Right cardiac atrium (tissue), 5 donors: ENCODE results near the gene RASGEF1C. TPM values are rescaled to one million over a fixed set of nuclear protein-coding genes. Genes with fewer than 3 reads are reported as not detected.
"Not testable (repeated sequence)": the region's sequence is repeated elsewhere in the genome, so short reads cannot be mapped to it uniquely, and the experiment has no call there.

Experiments used
- ATAC-seq, 2 donors: fragments of 200-7000 bp; cut with Tn5 transposase; one replicate each; pipeline versions ENCODE4 v1.8.0 to v1.9.1; 2020; ENCODE audit warnings: moderate library complexity in 2 of 2, mild to moderate bottlenecking in 1 of 2
- DNase-seq, 3 donors: peaks; one replicate each; pipeline ENCODE4 v3.0.0-alpha.2; 2020
- H3K27ac ChIP-seq: one replicate; pipeline ENCODE4 v1.5.1; 2013; ENCODE audit warnings: mild to moderate bottlenecking, low read length, control low read depth, moderate library complexity
- H3K27me3 ChIP-seq: one replicate; pipeline ENCODE4 v1.6.1; 2013; ENCODE audit not compliant: control insufficient read depth, insufficient read depth
- H3K4me1 ChIP-seq: one replicate; pipeline ENCODE4 v1.6.1; 2013; ENCODE audit warnings: low read length; ENCODE audit not compliant: control insufficient read depth, insufficient read depth
- H3K4me3 ChIP-seq: one replicate; pipeline ENCODE4 v1.5.1; 2013; ENCODE audit warnings: low read length, control low read depth
- H3K9me3 ChIP-seq: one replicate; pipeline ENCODE4 v1.6.1; 2013; ENCODE audit warnings: low read length; ENCODE audit not compliant: control insufficient read depth
- WGBS: extraction: QIAGEN DNeasy Blood & Tissue Kit; methylation state at CpG from one replicate; pipeline ENCODE4 v1.1.7; 2013; 5-methylcytosine and 5-hydroxymethylcytosine counted together
- intact Hi-C, 4 donors: fragments of 100-400 bp; cut with DNase I; formaldehyde crosslinking; loops; one replicate each; pipeline versions ENCODE4 v1.11.0 to v1.14.0; 2022 to 2023
- polyA plus RNA-seq: library from polyadenylated mRNA; stranded (reverse); fragments of 200-250 nt; gene quantifications from one replicate; pipeline ENCODE4 v1.2.3, GENCODE V29; 2013
- total RNA-seq, 4 donors: library from RNA; stranded (reverse); fragmentation: NEBNext Ultra II Directional; extraction: Animal tissue kit (Norgen Biotek cat#: 25700); gene quantifications; one replicate each; pipeline ENCODE4 v1.2.1, GENCODE V29; 2021
- donor health status: healthy with polysubstance abuse.
- donor health status: DM: no; HTN: yes; CAD: no.
- donor health status: DM: no; HTN: no; CAD: no.
- donor health status: DM: no; HTN: yes; CAD: no; lungs with severe emphysema.
- donor health status: DM: yes; HTN: yes; CAD: no.

RASGEF1C gene
- total and polyA plus RNA-seq, 5 donors = 0.39 to 0.82 (median 0.54) TPM

GRCh38 chr5:180210961-180211760 lies 2.1 kb upstream of the RASGEF1C start:
- no peaks in the 10 kb centered on the region for H3K9me3 ChIP-seq
- no peaks in the 10 kb centered on the region for H3K4me1 ChIP-seq
- WGBS = 88% methylated on average over 16 of the region's 16 CpGs
- ATAC-seq (no peak), DNase-seq (no peak)
- no peaks in the 10 kb centered on the region for H3K27me3 ChIP-seq
- no peak overlapping the region for H3K4me3 ChIP-seq
- intact Hi-C loops = no loop called here
- no peak overlapping the region for H3K27ac ChIP-seq

DNA sequence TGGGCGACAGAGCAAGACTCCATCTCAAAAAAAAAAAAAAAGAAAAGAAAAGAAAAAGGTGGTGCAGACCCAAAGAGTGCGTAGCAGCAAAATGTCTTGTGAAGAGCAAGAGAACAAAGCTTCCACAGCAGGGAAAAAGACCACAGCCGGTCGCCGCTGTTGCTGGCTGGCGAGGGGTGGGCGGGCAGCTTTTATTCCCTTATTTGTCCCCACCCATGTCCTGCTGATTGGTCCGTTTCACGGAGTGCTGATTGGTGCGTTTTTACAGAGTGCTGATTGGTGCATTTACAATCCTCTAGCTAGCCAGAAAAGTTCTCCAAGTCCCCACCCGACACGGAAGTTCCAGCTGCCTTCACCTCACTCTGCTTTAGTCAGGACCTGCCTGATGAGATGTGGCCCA lies 1.1 kb upstream of the RASGEF1C start:
- H3K4me3 ChIP-seq, intact Hi-C loops, H3K27ac ChIP-seq, DNase-seq, H3K27me3 ChIP-seq, H3K4me1 ChIP-seq, ATAC-seq, H3K9me3 ChIP-seq: not testable (repeated sequence)
- WGBS = 94% methylated on average over 12 of the region's 12 CpGs

- Histone ChIP-seq H3K27me3 (no peaks in the 10 kb centered on the region), H3K9me3 (no peaks in the 10 kb centered on the region), H3K27ac (no peak overlapping the region), H3K4me3 (peak overlapping the region; percentile 74), H3K4me1 (no peaks in the 10 kb centered on the region)
- 3% methylated on average over 65 of the region's 65 CpGs for WGBS
- DNase-seq = no peak
- no peak for ATAC-seq
- intact Hi-C loops = no loop called here
These were observed 453 bp downstream of the RASGEF1C start for GRCh38 chr5:180208435-180209081.

GRCh38 chr5:180208038-180208434 lies 975 bp downstream of the RASGEF1C start:
- Histone ChIP-seq H3K27me3 (no peaks in the 10 kb centered on the region), H3K27ac (no peak overlapping the region), H3K9me3 (no peaks in the 10 kb centered on the region), H3K4me1 (no peaks in the 10 kb centered on the region), H3K4me3 (peak overlapping the region; percentile 74)
- intact Hi-C loops = no loop called here
- ATAC-seq (no peak), DNase-seq (no peak)
- 32% methylated on average over 14 of the region's 14 CpGs for WGBS

DNA sequence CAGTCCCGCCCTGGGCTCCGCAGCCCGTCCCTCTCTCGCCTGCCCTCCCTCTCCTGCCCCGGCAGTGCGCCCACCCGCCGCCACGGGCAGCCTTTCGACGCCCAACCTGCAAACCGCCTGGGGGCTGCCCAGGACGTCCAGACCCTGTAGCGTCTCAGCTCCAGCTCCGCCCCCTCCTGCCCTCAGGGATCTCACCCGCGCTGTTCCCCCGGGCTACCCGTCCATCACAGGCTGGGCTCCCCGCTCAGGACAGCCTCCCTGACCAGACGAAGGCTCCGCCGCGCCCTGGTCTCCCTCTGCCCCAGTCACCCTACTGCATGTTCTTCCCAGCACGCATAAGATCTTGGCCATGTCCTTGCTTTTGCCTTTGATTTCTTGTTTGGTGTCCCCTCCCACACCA lies 1.4 kb downstream of the RASGEF1C start:
- ATAC-seq (no peak), DNase-seq (no peak)
- H3K9me3 ChIP-seq = no peaks in the 10 kb centered on the region
- H3K27ac ChIP-seq = no peak overlapping the region
- H3K4me1 ChIP-seq = no peaks in the 10 kb centered on the region
- no peaks in the 10 kb centered on the region for H3K27me3 ChIP-seq
- intact Hi-C loops = no loop called here
- H3K4me3 ChIP-seq = no peak overlapping the region
- WGBS = 30% methylated on average over 25 of the region's 25 CpGs

- Histone ChIP-seq H3K4me3 (no peak overlapping the region), H3K9me3 (no peaks in the 10 kb centered on the region), H3K4me1 (no peaks in the 10 kb centered on the region), H3K27me3 (no peaks in the 10 kb centered on the region), H3K27ac (no peak overlapping the region)
- ATAC-seq (no peak), DNase-seq (no peak)
- WGBS = 83% methylated on average over 11 of the region's 11 CpGs
- intact Hi-C loops = no loop called here
These were observed 2.0 kb downstream of the RASGEF1C start for GRCh38 chr5:180206993-180207392.

DNA sequence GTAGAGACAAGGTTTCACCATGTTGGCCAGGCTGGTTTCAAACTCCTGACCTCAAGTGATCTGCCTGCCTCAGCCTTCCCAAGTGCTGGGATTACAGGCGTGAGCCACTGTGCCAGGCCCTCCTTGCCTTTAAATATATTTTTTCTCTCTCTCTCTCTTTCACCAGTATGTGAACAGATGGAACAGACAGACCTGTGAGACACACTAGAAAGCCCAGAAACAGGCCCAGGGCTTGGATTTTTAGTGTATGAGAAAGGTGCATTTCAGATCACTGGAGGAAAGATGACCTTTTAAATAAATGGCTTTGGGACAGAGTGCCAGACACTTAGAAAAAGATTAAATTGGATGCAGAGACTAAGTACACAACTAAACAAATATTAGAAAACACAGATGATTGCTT lies 3.1 kb downstream of the RASGEF1C start:
- no peaks in the 10 kb centered on the region for H3K9me3 ChIP-seq
- H3K27me3 ChIP-seq = no peaks in the 10 kb centered on the region
- H3K4me1 ChIP-seq = no peaks in the 10 kb centered on the region
- ATAC-seq = no peak
- no peak overlapping the region for H3K4me3 ChIP-seq
- no peak for DNase-seq
- no peak overlapping the region for H3K27ac ChIP-seq
- 78% methylated on average over 1 of the region's 1 CpG for WGBS
- intact Hi-C loops = no loop called here

- H3K27me3 ChIP-seq = no peaks in the 10 kb centered on the region
- intact Hi-C loops = no loop called here
These were observed 4.7 kb downstream of the RASGEF1C start for GRCh38 chr5:180204276-180204819.

DNA sequence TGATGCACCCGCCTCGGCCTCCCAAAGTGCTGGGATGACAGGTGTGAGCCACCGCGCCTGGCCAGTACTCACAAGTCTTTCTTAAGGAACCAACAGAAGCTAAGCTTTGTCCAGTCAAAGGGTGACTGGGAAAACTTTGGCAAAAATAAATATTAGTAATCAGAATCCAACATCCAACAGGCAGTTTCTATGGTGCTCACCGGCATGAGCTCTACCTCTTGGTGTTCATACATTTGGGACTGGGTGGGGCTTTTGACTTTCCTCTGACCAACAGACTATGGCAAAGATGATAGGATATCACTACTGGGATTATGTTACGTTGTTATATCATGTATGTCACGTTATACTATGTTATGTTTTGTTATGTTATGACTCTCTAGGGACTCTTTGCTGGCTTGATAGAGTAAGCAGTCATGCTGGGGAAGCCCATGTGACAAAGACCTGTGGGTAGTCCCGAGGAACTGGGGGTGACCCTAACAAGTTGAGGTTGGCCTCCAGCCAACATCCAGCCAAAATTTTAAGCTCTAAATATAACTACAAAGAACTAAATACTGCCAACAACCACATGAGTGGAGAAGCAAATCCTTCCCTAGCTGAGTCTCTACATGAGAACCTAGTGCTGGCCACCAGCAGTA lies 6.0 kb downstream of the RASGEF1C start:
- intact Hi-C loops = no loop called here
- Histone ChIP-seq H3K4me3 (no peak overlapping the region), H3K27me3 (no peaks in the 10 kb centered on the region), H3K27ac (no peak overlapping the region), H3K9me3 (no peaks in the 10 kb centered on the region), H3K4me1 (no peaks in the 10 kb centered on the region)
- ATAC-seq = no peak
- WGBS = 66% methylated on average over 8 of the region's 8 CpGs
- DNase-seq = no peak

More at GRCh38 chr5:180204276-180204819, 4.7 kb downstream of the RASGEF1C start:
- no peak for ATAC-seq
- 63% methylated on average over 1 of the region's 1 CpG for WGBS
- H3K9me3 ChIP-seq = no peaks in the 10 kb centered on the region
- H3K4me3 ChIP-seq = no peak overlapping the region
- no peak overlapping the region for H3K27ac ChIP-seq
- DNase-seq = no peak
- no peaks in the 10 kb centered on the region for H3K4me1 ChIP-seq

DNA sequence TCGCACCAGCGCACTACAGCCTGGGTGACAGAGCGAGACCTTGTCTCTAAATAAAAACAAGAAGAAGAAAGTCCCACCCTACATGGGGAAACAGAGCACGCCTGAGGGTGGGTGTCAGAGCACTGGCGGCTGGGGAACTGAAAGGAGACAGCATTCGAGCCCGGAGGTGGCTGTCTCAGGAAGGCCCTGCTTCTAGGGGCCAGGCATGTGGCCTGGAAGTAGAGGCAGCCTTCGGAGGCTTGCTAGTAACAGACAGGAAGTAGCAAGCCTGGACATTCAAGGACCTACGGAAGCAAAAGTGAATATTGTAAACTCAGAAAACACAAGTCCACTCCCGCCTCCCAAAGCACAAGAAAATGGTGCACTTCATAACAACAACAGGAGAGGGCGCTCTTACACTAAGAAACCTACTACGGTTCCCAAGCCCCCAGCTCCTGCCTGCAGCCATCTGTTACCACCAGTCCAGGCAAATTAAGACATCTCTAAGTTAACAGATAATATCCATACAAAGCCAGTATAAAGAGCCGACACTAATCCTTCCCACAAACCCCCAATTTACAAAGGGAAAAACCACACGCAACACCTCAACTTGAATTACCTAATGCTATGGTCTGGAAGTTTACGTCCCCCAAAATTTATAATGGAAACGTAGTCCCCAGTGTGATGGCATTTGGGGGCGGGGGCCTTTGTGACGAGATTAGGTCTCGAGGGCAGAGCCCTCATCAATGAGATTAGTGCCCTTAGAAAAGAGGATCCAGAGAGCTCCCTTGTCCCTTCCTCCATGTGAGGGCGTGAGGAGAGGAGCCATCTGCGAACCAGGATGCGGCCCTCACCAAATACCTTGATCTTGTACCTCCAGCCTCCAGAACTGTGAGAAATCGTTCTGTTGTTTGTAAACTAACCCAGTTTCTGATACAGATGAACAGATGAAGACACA lies 7.7 kb downstream of the RASGEF1C start:
- Histone ChIP-seq H3K27ac (no peak overlapping the region), H3K4me1 (no peaks in the 10 kb centered on the region), H3K4me3 (no peak overlapping the region), H3K27me3 (no peaks in the 10 kb centered on the region), H3K9me3 (no peaks in the 10 kb centered on the region)
- 73% methylated on average over 23 of the region's 23 CpGs for WGBS
- ATAC-seq (no peak), DNase-seq (no peak)
- intact Hi-C loops = no loop called here
